SK-N-SH (cell line): Measurements from ENCODE around the gene SMYD3. TPM values are rescaled to one million over a fixed set of nuclear protein-coding genes. Genes with fewer than 3 reads are reported as not detected.
A peak's percentile ranks its signal among the peaks of the same experiment; 100 is the strongest.

Experiments used
- CTCF ChIA-PET: fragments of 300-600, 350-600 bp; formaldehyde crosslinking; extraction: SDS; loops from one replicate; lab custom pipeline; 2021; lab: Yijun Ruan, JAX
- POLR2A ChIA-PET: fragments of 350-600 bp; sonication (Branson Sonifier 250); formaldehyde crosslinking; extraction: SDS; loops from one replicate; lab custom pipeline; 2020; ENCODE audit warnings: antibody characterized with exemption, inconsistent platforms; lab: Yijun Ruan, JAX
- DNase-seq: peaks from one replicate; pipeline ENCODE4 v3.0.0; 2012
- H2AFZ ChIP-seq: fragments of 200-600 bp; sonication (generic); 2 replicates; pipeline ENCODE4 v1.8.1; 2016; ENCODE audit warnings: antibody characterized with exemption, mild to moderate bottlenecking, low read depth
- H3F3A ChIP-seq: fragments of 200-600 bp; sonication (generic); replicated peaks from 2 replicates; pipeline ENCODE3; 2016; ENCODE audit warnings: antibody characterized with exemption, mild to moderate bottlenecking; ENCODE audit not compliant: insufficient read depth
- H3K27ac ChIP-seq, 2 experiments: fragments of 200-500 bp in 1 of 2; fragments of 200-600 bp in 1 of 2; sonication (Bioruptor generic) in 1 of 2; sonication (generic), shearing (Covaris generic) in 1 of 2; 2 replicates each; pipeline versions ENCODE4 v1.5.1 to v1.6.1; 2014 to 2016; ENCODE audit warnings: low read depth in 2 of 2, inconsistent platforms in 1 of 2, low read length in 1 of 2, mild to moderate bottlenecking in 1 of 2, mixed read lengths in 1 of 2
- H3K27me3 ChIP-seq: fragments of 200-600 bp; sonication (generic), shearing (Covaris generic); 2 replicates; pipeline ENCODE4 v1.6.1; 2016; ENCODE audit warnings: mixed run types; ENCODE audit not compliant: insufficient read depth
- H3K36me3 ChIP-seq, 2 experiments: fragments of 200-500 bp in 1 of 2; fragments of 200-600 bp in 1 of 2; sonication (Bioruptor generic) in 1 of 2; sonication (generic) in 1 of 2; replicated peaks in 1 of 2; 2 replicates each; pipeline versions ENCODE3 to v1.5.1; 2014 to 2016; ENCODE audit warnings: low read length in 1 of 2, mild to moderate bottlenecking in 1 of 2; ENCODE audit not compliant: insufficient read depth in 2 of 2, control insufficient read depth in 1 of 2
- H3K4me1 ChIP-seq, 2 experiments: fragments of 200-500 bp in 1 of 2; fragments of 200-600 bp in 1 of 2; sonication (Bioruptor generic) in 1 of 2; sonication (generic), shearing (Covaris generic) in 1 of 2; 2 replicates each; pipeline versions ENCODE4 v1.5.1 to v1.6.1; 2014 to 2016; ENCODE audit warnings: low read depth in 1 of 2, low read length in 1 of 2, mixed run types in 1 of 2; ENCODE audit not compliant: insufficient read depth in 2 of 2, control insufficient read depth in 1 of 2
- H3K4me2 ChIP-seq: fragments of 200-600 bp; sonication (generic), shearing (Covaris generic); 2 replicates; pipeline ENCODE4 v1.6.1; 2017; ENCODE audit warnings: mixed run types
- H3K4me3 ChIP-seq, 2 experiments: fragments of 200-500 bp in 1 of 2; fragments of 200-600 bp in 1 of 2; sonication (Bioruptor generic) in 1 of 2; sonication (generic), shearing (Covaris generic) in 1 of 2; 2 replicates each; pipeline versions ENCODE4 v1.5.1 to v1.8.1; 2014 to 2016; ENCODE audit warnings: low read depth in 2 of 2, inconsistent platforms in 1 of 2, low read length in 1 of 2, mild to moderate bottlenecking in 1 of 2, mixed read lengths in 1 of 2, moderate library complexity in 1 of 2
- H3K79me2 ChIP-seq: fragments of 200-600 bp; sonication (generic); 2 replicates; pipeline ENCODE4 v1.8.1; 2017; ENCODE audit warnings: mild to moderate bottlenecking; ENCODE audit not compliant: insufficient read depth
- H3K9ac ChIP-seq: fragments of 200-600 bp; sonication (generic); 2 replicates; pipeline ENCODE4 v1.6.1; 2017; ENCODE audit warnings: mixed run types
- H3K9me2 ChIP-seq: fragments of 200-600 bp; sonication (generic); 2 replicates; pipeline ENCODE4 v1.6.1; 2017; ENCODE audit warnings: mixed run types
- H3K9me3 ChIP-seq: fragments of 200-600 bp; sonication (generic); 2 replicates; pipeline ENCODE4 v1.6.1; 2017; ENCODE audit warnings: mixed run types, mild to moderate bottlenecking, moderate library complexity
- H4K20me1 ChIP-seq: fragments of 200-600 bp; sonication (generic); 2 replicates; pipeline ENCODE4 v1.6.1; 2017; ENCODE audit warnings: mild to moderate bottlenecking, mixed run types; ENCODE audit not compliant: insufficient read depth
- CTCF ChIP-seq: fragments of 200-600 bp; sonication (generic); IDR thresholded peaks from 2 replicates; pipeline ENCODE4 v1.6.1; 2017; ENCODE audit warnings: antibody characterized with exemption, mild to moderate bottlenecking, moderate library complexity
- ELF1 ChIP-seq: IDR thresholded peaks from 2 replicates; pipeline ENCODE4 v1.4.0; 2012
- EZH2phosphoT487 ChIP-seq: fragments of 200-600 bp; sonication (generic); IDR thresholded peaks from 2 replicates; pipeline ENCODE4 v1.6.1; 2017; ENCODE audit warnings: low read depth, mixed run types, mild to moderate bottlenecking, antibody characterized with exemption, moderate library complexity, borderline replicate concordance
- FOSL2 ChIP-seq: IDR thresholded peaks from 2 replicates; pipeline ENCODE4 v1.4.0; 2012; ENCODE audit warnings: low read depth, mild to moderate bottlenecking, moderate library complexity, borderline replicate concordance
- JUND ChIP-seq: IDR thresholded peaks from 2 replicates; pipeline ENCODE4 v1.4.0; 2012
- NRF1 ChIP-seq: IDR thresholded peaks from 2 replicates; pipeline ENCODE4 v1.6.1; 2012; ENCODE audit warnings: low read depth, mild to moderate bottlenecking, low read length
- RCOR1 ChIP-seq: fragments of 150-350 bp; IDR thresholded peaks from 2 replicates; pipeline ENCODE4 v1.6.1; 2017; ENCODE audit warnings: antibody characterized with exemption, low read length
- ZBTB33 ChIP-seq: IDR thresholded peaks from 2 replicates; pipeline ENCODE4 v1.4.0; 2012; ENCODE audit warnings: low read depth, borderline replicate concordance
- WGBS: methylation state at CpG from one replicate; pipeline ENCODE4 v1.1.6; 2017; ENCODE audit warnings: low lambda C conversion rate; 5-methylcytosine and 5-hydroxymethylcytosine counted together
- polyA plus RNA-seq, 3 experiments: library from polyadenylated mRNA; depleted of rRNA; stranded (reverse); fragments of >200 nt; gene quantifications; 2 replicates each; pipeline ENCODE4 v1.2.3, GENCODE V29; 2012

SMYD3 gene
- polyA plus RNA-seq, 1 of the 3 experiments (the other 2 are of a cell fraction): 31.4 TPM

DNA sequence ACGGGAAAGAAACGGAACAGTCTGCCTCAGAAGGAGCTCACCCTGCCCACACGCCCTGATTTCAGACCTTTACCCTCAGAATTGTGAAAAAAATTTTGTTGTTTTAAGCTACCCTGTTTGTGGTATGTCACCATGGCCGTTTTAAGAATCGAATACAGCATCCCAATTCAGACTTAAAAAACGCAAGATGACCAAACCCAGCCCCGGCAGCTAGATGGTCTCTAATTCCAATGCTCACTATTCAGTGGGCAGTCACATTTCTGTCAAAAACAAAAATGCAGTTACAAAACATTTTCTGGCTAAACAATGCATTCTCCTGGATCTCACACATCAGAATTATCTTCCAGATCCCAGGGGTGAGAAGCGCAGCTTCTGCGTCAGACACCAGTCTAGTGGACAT is 527.5 kb downstream of the SMYD3 start:
- H3K9ac ChIP-seq: no peak overlapping the region

GRCh38 chr1:245978915-245979314 is 528.2 kb downstream of the SMYD3 start:
- Histone ChIP-seq H3K4me3 (no peak overlapping the region), H3K36me3 (no peaks in the 10 kb centered on the region), H3K9me3 (no peaks in the 10 kb centered on the region), H3K4me1 (peaks cover 8 to 13% of the 10 kb centered on the region in 2 experiments; a peak in 3 of 4 replicates), H4K20me1 (no peaks in the 10 kb centered on the region), H2AFZ (no peak overlapping the region), H3F3A (no peaks in the 10 kb centered on the region), H3K79me2 (no peaks in the 10 kb centered on the region), H3K27ac (peak overlapping the region in 1 of 2 experiments; percentile 42; a peak in 1 of 4 replicates), H3K4me2 (peak overlapping the region; percentile 20; the same call in 1 of the 2 replicates), H3K9ac (no peak overlapping the region), H3K27me3 (no peaks in the 10 kb centered on the region), H3K9me2 (no peaks in the 10 kb centered on the region)
- ChIA-PET POLR2A (no interaction called here), CTCF (interaction anchor here (1.3 kb wide), 1 partner anchor 10 kb away, joined by 4 read pairs; no protein-coding TSS in a partner anchor)
- no peak for TF ChIP-seq NRF1
- TF ChIP-seq FOSL2: peak; percentile 34; the same call in 1 of the 2 replicates
- TF ChIP-seq CTCF: no peak
- TF ChIP-seq ELF1: no peak
- TF ChIP-seq JUND: peak; percentile 37; the same call in 1 of the 2 replicates
- TF ChIP-seq EZH2phosphoT487: no peak
- DNase-seq: no peak
- 35% methylated on average over 3 of the region's 3 CpGs for WGBS

More for the DNA sequence above, 527.5 kb downstream of the SMYD3 start:
- no peaks in the 10 kb centered on the region for H3K36me3 ChIP-seq
- DNase-seq: no peak
- 93% methylated on average over 9 of the region's 9 CpGs for WGBS
- H3K4me3 ChIP-seq: no peak overlapping the region
- no peaks in the 10 kb centered on the region for H3K9me2 ChIP-seq
- H3F3A ChIP-seq: no peaks in the 10 kb centered on the region
- POLR2A ChIA-PET: no interaction called here
- no peaks in the 10 kb centered on the region for H3K27me3 ChIP-seq
- no peak overlapping the region; a peak in 1 of 4 replicates for H3K27ac ChIP-seq
- peak overlapping the region; percentile 20; the same call in 1 of the 2 replicates for H3K4me2 ChIP-seq
- no peaks in the 10 kb centered on the region for H4K20me1 ChIP-seq
- CTCF ChIA-PET: interaction anchor here (1.3 kb wide), 1 partner anchor 11 kb away, joined by 4 read pairs; no protein-coding TSS in a partner anchor
- H3K4me1 ChIP-seq: peaks cover 8 to 17% of the 10 kb centered on the region in 2 experiments; a peak in 3 of 4 replicates
- no peaks in the 10 kb centered on the region for H3K9me3 ChIP-seq
- TF ChIP-seq RCOR1: no peak
- TF ChIP-seq ZBTB33: no peak
- TF ChIP-seq, all 33 proteins: peak for 0
- H2AFZ ChIP-seq: no peak overlapping the region
- H3K79me2 ChIP-seq: no peaks in the 10 kb centered on the region
